HepG2 (cell line): ENCODE results near the gene SMPD1. TPM values are rescaled to one million over a fixed set of nuclear protein-coding genes. Genes with fewer than 3 reads are reported as not detected.

Experiments
- ATAC-seq: fragments of 200-7000 bp; cut with Tn5 transposase; 3 replicates; pipeline ENCODE4 v1.9.1; 2020; ENCODE audit warnings: mild to moderate bottlenecking, moderate library complexity
- BruUV-seq: library from RNA; stranded (reverse); fragments of 400-500 nt; replicated peaks from 2 replicates; lab custom pipeline; 2021; lab: Mats Ljungman, UMichigan
- CTCF ChIA-PET: fragments of 300-600 bp; formaldehyde crosslinking; extraction: SDS; loops from one replicate; lab custom pipeline; 2021; ENCODE audit warnings: low total read pairs, inconsistent platforms, low intra/inter-chr PET ratio; lab: Yijun Ruan, JAX
- POLR2A ChIA-PET: fragments of 350-600 bp; sonication (Branson Sonifier 250); formaldehyde crosslinking; loops from one replicate; lab custom pipeline; 2020; ENCODE audit warnings: antibody characterized with exemption, inconsistent platforms; lab: Yijun Ruan, JAX
- DNase-seq: peaks from one replicate; pipeline ENCODE4 v3.0.0-alpha.2; 2015; ENCODE audit warnings: low spot score
- FAIRE-seq: peaks from 3 replicates; lab custom pipeline; 2011; peaks lifted over from hg19 to GRCh38; lab: Jason Lieb, UNC
- H2AFZ ChIP-seq: one replicate; pipeline ENCODE4 v1.6.1; 2011; ENCODE audit warnings: low read length, inconsistent platforms
- H3K27ac ChIP-seq: fragments of 300-600 bp; 3 replicates; pipeline ENCODE4 v1.8.0; 2011; ENCODE audit warnings: mixed run types, mild to moderate bottlenecking, mixed read lengths, low read length, inconsistent platforms; ENCODE audit not compliant: insufficient read depth; ENCODE audit errors: extremely low read length
- H3K27me3 ChIP-seq, 2 experiments: fragments of 200-600 bp in 1 of 2; 2 replicates in 1 of 2; 3 replicates in 1 of 2; pipeline versions ENCODE4 v1.6.0 to v1.8.0; 2011; ENCODE audit warnings: low read length in 2 of 2, mild to moderate bottlenecking in 2 of 2, moderate library complexity in 2 of 2, inconsistent platforms in 1 of 2; ENCODE audit not compliant: insufficient read depth in 2 of 2, control insufficient read depth in 1 of 2
- H3K36me3 ChIP-seq, 2 experiments: fragments of 200-600 bp in 1 of 2; replicated peaks in 1 of 2; 2 replicates in 1 of 2; 3 replicates in 1 of 2; pipeline versions ENCODE4 v1.5.1 to v1.8.0; 2011; ENCODE audit warnings: low read length in 2 of 2, inconsistent platforms in 1 of 2; ENCODE audit not compliant: insufficient read depth in 2 of 2, control insufficient read depth in 1 of 2
- H3K4me1 ChIP-seq: 2 replicates; pipeline ENCODE4 v1.5.1; 2012; ENCODE audit warnings: low read length, inconsistent platforms; ENCODE audit not compliant: insufficient read depth
- H3K4me2 ChIP-seq: 2 replicates; pipeline ENCODE4 v1.6.0; 2011; ENCODE audit warnings: low read depth, low read length, inconsistent platforms
- H3K4me3 ChIP-seq, 3 experiments: fragments of 200-600 bp in 1 of 3; sonication (generic), shearing (Covaris generic) in 1 of 3; replicated peaks in 1 of 3; 2 replicates each; pipeline ENCODE4 v1.5.1; 2011 to 2016; ENCODE audit warnings: low read length in 3 of 3, inconsistent platforms in 2 of 3, low read depth in 2 of 3, mild to moderate bottlenecking in 2 of 3, control low read depth in 1 of 3, mixed read lengths in 1 of 3; ENCODE audit not compliant: insufficient read depth in 1 of 3
- H3K79me2 ChIP-seq: one replicate; pipeline ENCODE4 v1.6.1; 2011; ENCODE audit warnings: low read length, inconsistent platforms; ENCODE audit not compliant: insufficient read depth
- H3K9ac ChIP-seq: 2 replicates; pipeline ENCODE4 v1.6.0; 2011; ENCODE audit warnings: mild to moderate bottlenecking, low read depth, low read length, inconsistent platforms; ENCODE audit not compliant: insufficient read depth
- H3K9me3 ChIP-seq: 2 replicates; pipeline ENCODE4 v1.5.1; 2012; ENCODE audit warnings: mild to moderate bottlenecking, low read length
- H4K20me1 ChIP-seq: 2 replicates; pipeline ENCODE4 v1.6.0; 2011; ENCODE audit warnings: inconsistent platforms, mild to moderate bottlenecking, low read length, moderate library complexity; ENCODE audit not compliant: insufficient read depth
- ATF5 ChIP-seq: sonication (generic); formaldehyde crosslinking; IDR thresholded peaks from 2 replicates; pipeline ENCODE4 v1.4.0; 2020; ENCODE audit warnings: mild to moderate bottlenecking, low read depth, missing genetic modification reagents
- BRF2 ChIP-seq: sonication (generic); formaldehyde crosslinking; IDR thresholded peaks from 2 replicates; pipeline ENCODE4 v1.8.1; 2022; ENCODE audit warnings: mild to moderate bottlenecking, missing genetic modification reagents
- ELF4 ChIP-seq: sonication (generic); formaldehyde crosslinking; IDR thresholded peaks from 2 replicates; pipeline ENCODE4 v1.5.0; 2020; ENCODE audit warnings: missing genetic modification reagents, mild to moderate bottlenecking, moderate library complexity, borderline replicate concordance
- PBX2 ChIP-seq: IDR thresholded peaks from 2 replicates; pipeline ENCODE4 v1.6.1; 2016; ENCODE audit warnings: control low read depth
- SP4 ChIP-seq: sonication (generic); formaldehyde crosslinking; IDR thresholded peaks from 2 replicates; pipeline ENCODE4 v1.8.1; 2023; ENCODE audit warnings: mild to moderate bottlenecking, missing genetic modification reagents
- TGIF2 ChIP-seq: IDR thresholded peaks from 2 replicates; pipeline ENCODE4 v1.6.1; 2016; ENCODE audit warnings: control low read depth, missing compliant biosample characterization
- ZNF569 ChIP-seq: sonication (generic); formaldehyde crosslinking; IDR thresholded peaks from 2 replicates; pipeline ENCODE4 v1.5.0; 2020; ENCODE audit warnings: mild to moderate bottlenecking, missing genetic modification reagents, moderate library complexity, borderline replicate concordance
- WGBS: methylation state at CpG from one replicate; pipeline ENCODE4 v1.1.6; 2017; ENCODE audit warnings: low lambda C conversion rate; 5-methylcytosine and 5-hydroxymethylcytosine counted together
- in situ Hi-C: cut with HindIII; loops from 2 replicates; pipeline ENCODE4 v1.10.0; 2017; ENCODE audit warnings: low pct_unique_long_range_greater_than_20kb; ENCODE audit not compliant: extremely low pct_ligation_motif_present
- intact Hi-C: fragments of 100-400 bp; cut with micrococcal nuclease; formaldehyde crosslinking; loops from one replicate; pipeline ENCODE4 v1.10.0; 2022; ENCODE audit not compliant: unreplicated experiment
- polyA plus RNA-seq, 8 experiments: library from polyadenylated mRNA; depleted of rRNA in 3 of 8; stranded (reverse) in 7 of 8; unstranded in 1 of 8; fragments of >200 nt; fragmentation: Illumina TruSeq in 4 of 8; extraction: Trizol in 4 of 8; gene quantifications; 2 replicates each; pipeline versions ENCODE4 v1.2.1 to v1.2.3, GENCODE V29; 2011 to 2016; ENCODE audit warnings: low read depth in 4 of 8, missing spikeins in 1 of 8, mixed read lengths in 1 of 8; ENCODE audit not compliant: insufficient read depth in 1 of 8
- total RNA-seq, 5 experiments: library from RNA; depleted of rRNA; stranded (reverse); fragments of >200 nt; fragmentation: Illumina TruSeq; extraction: Trizol; gene quantifications; 2 replicates each; pipeline ENCODE4 v1.2.3, GENCODE V29; 2016; ENCODE audit warnings: low read depth in 1 of 5

SMPD1 gene
- total and polyA plus RNA-seq, 2 of the 13 experiments (the other 11 are each of a cell fraction or from before 2014, with no cell fraction given): 6.3 to 8.4 TPM

GRCh38 chr11:6393989-6394670 lies 3.9 kb downstream of the SMPD1 start:
- WGBS: 86% methylated on average over 4 of the region's 16 CpGs
- no peak for TF ChIP-seq TGIF2 (CRISPR knock-in tag)
- no peak for TF ChIP-seq ZNF569 (CRISPR knock-in tag)
- TF ChIP-seq, all 625 proteins: peak for 0
- no peak overlapping the region for H3K9ac ChIP-seq
- H3K79me2 ChIP-seq: no peaks in the 10 kb centered on the region
- H3K4me2 ChIP-seq: no peak overlapping the region
- intact Hi-C loops (loop anchor here (5.0 kb wide), 1 partner anchor 48 kb away; the partner anchor contains the start of gene HPX), in situ Hi-C loops (no loop called here)
- ATAC-seq (no peak), FAIRE-seq (no peak), DNase-seq (no peak)
- BruUV-seq: no TSS peak
- no peaks in the 10 kb centered on the region for H4K20me1 ChIP-seq
- no peaks in the 10 kb centered on the region for H3K9me3 ChIP-seq
- no peak overlapping the region for H2AFZ ChIP-seq
- peaks cover 21% of the 10 kb centered on the region for H3K4me1 ChIP-seq
- no peaks in the 10 kb centered on the region for H3K36me3 ChIP-seq
- H3K27ac ChIP-seq: no peak overlapping the region
- peaks cover 0 to 3% of the 10 kb centered on the region in 2 experiments; a peak in 3 of 5 replicates for H3K27me3 ChIP-seq
- H3K4me3 ChIP-seq: no peak overlapping the region
- CTCF ChIA-PET: no interaction called here
- POLR2A ChIA-PET: no interaction called here

- H3K27me3 ChIP-seq: peaks cover 0 to 3% of the 10 kb centered on the region in 2 experiments; a peak in 1 of 5 replicates
- no peak for DNase-seq
- no TSS peak for BruUV-seq
- no peak for TF ChIP-seq ATF5 (CRISPR knock-in tag)
- TF ChIP-seq ELF4 (CRISPR knock-in tag): no peak
- TF ChIP-seq PBX2 (CRISPR knock-in tag): no peak
- no peak for TF ChIP-seq SP4 (CRISPR knock-in tag)
- no peak for TF ChIP-seq BRF2 (CRISPR knock-in tag)
- in situ Hi-C loops: no loop called here
- H3K36me3 ChIP-seq: no peaks in the 10 kb centered on the region
- peaks cover 13% of the 10 kb centered on the region for H3K4me1 ChIP-seq
- no peak overlapping the region for H3K9ac ChIP-seq
- ChIA-PET CTCF (no interaction called here), POLR2A (no interaction called here)
- H3K4me3 ChIP-seq: no peak overlapping the region
- no peaks in the 10 kb centered on the region for H3K9me3 ChIP-seq
- H2AFZ ChIP-seq: no peak overlapping the region
- no peak for FAIRE-seq
- 80% methylated on average over 2 of the region's 16 CpGs for WGBS
- no peak overlapping the region for H3K4me2 ChIP-seq
- intact Hi-C loops: no loop called here
- H4K20me1 ChIP-seq: no peaks in the 10 kb centered on the region
- no peak overlapping the region for H3K27ac ChIP-seq
- H3K79me2 ChIP-seq: no peaks in the 10 kb centered on the region
- no peak for ATAC-seq
Observed at GRCh38 chr11:6395470-6396060, 5.3 kb downstream of the SMPD1 start.
